ENCODE data around the gene METTL27. TPM values are rescaled to one million over a fixed set of nuclear protein-coding genes. Genes with fewer than 3 reads are reported as not detected.

The METTL27 gene
- polyA plus RNA-seq, 3 donors, result 1.1 to 2.1 (median 1.2) TPM

DNA sequence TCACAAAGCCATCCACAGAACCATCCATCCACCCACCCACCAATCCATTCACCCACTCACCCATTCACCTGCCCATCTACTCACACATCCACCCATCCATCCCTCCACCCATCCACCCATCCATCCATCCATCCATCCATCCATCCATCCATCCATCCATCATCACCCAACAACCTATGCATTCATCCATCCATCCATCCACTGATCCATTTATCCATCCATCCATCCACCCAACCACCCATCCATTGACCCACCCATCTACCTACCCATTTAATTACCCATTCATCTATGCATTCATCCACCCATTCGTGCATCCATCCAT, 24.1 kb upstream of the METTL27 start:
- Histone ChIP-seq H3K27me3 (ENCODE audit: control insufficient read depth in 2 of 2, insufficient read depth in 2 of 2, low read length in 2 of 2) (no peaks in the 10 kb centered on the region), H3K79me2 (ENCODE audit: insufficient read depth, low read length) (no peaks in the 10 kb centered on the region), H3K9ac (ENCODE audit: insufficient read depth, low read length, poor library complexity, severe bottlenecking) (no peak overlapping the region), H3K4me2 (replicated peaks; ENCODE audit: extremely low read depth, low read length, poor library complexity, severe bottlenecking) (no peak overlapping the region), H2AFZ (ENCODE audit: insufficient read depth, low read depth, low read length, poor library complexity, severe bottlenecking) (no peak overlapping the region), H3K4me3 (replicated peaks in 1 of 3; ENCODE audit: low read depth in 2 of 3, low read length in 3 of 3) (no peak overlapping the region), H4K20me1 (ENCODE audit: insufficient read depth, low read length) (no peaks in the 10 kb centered on the region), H3K27ac (ENCODE audit: low read depth in 1 of 2, low read length in 2 of 2) (no peak overlapping the region), H3K36me3 (replicated peaks in 1 of 2; ENCODE audit: control insufficient read depth in 1 of 2, insufficient read depth in 2 of 2, low read length in 2 of 2) (no peaks in the 10 kb centered on the region), H3K4me1 (ENCODE audit: control insufficient read depth in 1 of 2, insufficient read depth in 2 of 2, low read length in 2 of 2) (no peaks in the 10 kb centered on the region), H3K9me3 (replicated peaks in 1 of 2; ENCODE audit: control insufficient read depth in 1 of 2, insufficient read depth in 1 of 2, low read length in 2 of 2) (no peaks in the 10 kb centered on the region)
- 92% methylated on average over 1 of the region's 1 CpG for WGBS (ENCODE audit: insufficient coverage)
- Mint-ChIP-seq H3K27ac (no peak overlapping the region), H3K4me1 (no peaks in the 10 kb centered on the region), H3K4me3 (no peak overlapping the region), H3K27me3 (ENCODE audit: low read depth in 3 of 3) (peaks cover 2 to 8% (median 4%) of the 10 kb centered on the region in 3 donors), H3K9me3 (peaks cover 0 to 1% (median 0%) of the 10 kb centered on the region in 7 donors), H3K36me3 (no peaks in the 10 kb centered on the region)
- TF ChIP-seq CTCF (IDR thresholded peaks at IDR 0.05), result no peak
- intact Hi-C loops (cut with micrococcal nuclease), result loop anchor here (1.0 to 2.0 kb wide), 2 partner anchors 160 to 164 kb away; no protein-coding TSS in a partner anchor
- DNase-seq, result no peak

DNA sequence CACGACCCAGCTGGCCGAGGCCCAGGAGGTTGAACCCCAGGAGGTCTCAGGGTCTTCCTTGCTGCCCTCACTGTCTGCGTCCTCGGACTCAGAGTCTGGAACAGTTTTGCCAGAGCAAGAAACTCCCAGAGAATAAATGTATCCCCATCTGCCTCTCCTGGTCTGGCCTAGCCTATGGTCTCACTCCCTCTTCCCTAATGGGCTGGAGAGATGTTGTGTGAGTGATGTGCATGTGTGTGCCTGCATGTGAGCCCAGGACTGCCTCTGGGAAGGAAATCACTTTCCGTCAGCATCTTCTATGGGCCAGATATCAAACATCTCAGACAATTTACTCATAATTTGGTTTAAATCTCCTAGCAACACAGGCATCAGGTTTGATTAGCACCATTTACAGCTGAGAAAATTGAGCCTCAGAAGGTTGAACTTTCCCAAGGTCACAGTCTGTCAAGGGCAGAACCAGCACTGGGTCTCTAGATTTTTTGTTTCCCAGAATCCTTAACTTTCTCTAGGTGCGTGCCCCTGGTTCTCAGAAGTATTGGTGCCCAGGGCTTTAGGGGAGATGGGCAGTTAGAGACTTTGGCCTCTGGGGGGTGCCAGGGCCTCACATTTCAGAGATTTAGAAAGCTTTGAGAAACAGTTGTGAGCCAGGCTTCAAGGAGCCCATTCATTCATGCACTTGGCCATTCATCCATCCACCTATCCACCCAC, 23.6 kb upstream of the METTL27 start:
- Mint-ChIP-seq H3K27me3 (ENCODE audit: low read depth in 3 of 3) (peaks cover 2 to 8% (median 6%) of the 10 kb centered on the region in 3 donors), H3K4me3 (no peak overlapping the region), H3K9me3 (peaks cover 0 to 1% (median 0%) of the 10 kb centered on the region in 7 donors), H3K27ac (no peak overlapping the region), H3K4me1 (no peaks in the 10 kb centered on the region), H3K36me3 (no peaks in the 10 kb centered on the region)
- peak in 2 of 3 donors; percentile 29 to 31 for DNase-seq
- Histone ChIP-seq H3K79me2 (ENCODE audit: insufficient read depth, low read length) (no peaks in the 10 kb centered on the region), H3K4me2 (replicated peaks; ENCODE audit: extremely low read depth, low read length, poor library complexity, severe bottlenecking) (no peak overlapping the region), H3K9me3 (replicated peaks in 1 of 2; ENCODE audit: control insufficient read depth in 1 of 2, insufficient read depth in 1 of 2, low read length in 2 of 2) (no peaks in the 10 kb centered on the region), H3K36me3 (replicated peaks in 1 of 2; ENCODE audit: control insufficient read depth in 1 of 2, insufficient read depth in 2 of 2, low read length in 2 of 2) (no peaks in the 10 kb centered on the region), H3K27me3 (ENCODE audit: control insufficient read depth in 2 of 2, insufficient read depth in 2 of 2, low read length in 2 of 2) (no peaks in the 10 kb centered on the region), H4K20me1 (ENCODE audit: insufficient read depth, low read length) (no peaks in the 10 kb centered on the region), H3K27ac (ENCODE audit: low read depth in 1 of 2, low read length in 2 of 2) (no peak overlapping the region), H2AFZ (ENCODE audit: insufficient read depth, low read depth, low read length, poor library complexity, severe bottlenecking) (no peak overlapping the region), H3K4me3 (replicated peaks in 1 of 3; ENCODE audit: low read depth in 2 of 3, low read length in 3 of 3) (no peak overlapping the region), H3K9ac (ENCODE audit: insufficient read depth, low read length, poor library complexity, severe bottlenecking) (no peak overlapping the region), H3K4me1 (ENCODE audit: control insufficient read depth in 1 of 2, insufficient read depth in 2 of 2, low read length in 2 of 2) (no peaks in the 10 kb centered on the region)
- WGBS (ENCODE audit: insufficient coverage), result 85% methylated on average over 5 of the region's 6 CpGs
- TF ChIP-seq CTCF (IDR thresholded peaks at IDR 0.05), result peak; percentile 69
- intact Hi-C loops (cut with micrococcal nuclease), result loop anchor here (1.0 to 2.0 kb wide), 2 partner anchors 161 to 164 kb away; no protein-coding TSS in a partner anchor
